Uterus (tissue), 2 donors: ENCODE measurements around the gene ZNF311.

Experiments
- CTCF ChIP-seq, 4 experiments: fragments of 200-600 bp in 2 of 4; fragments of 450-650 bp in 2 of 4; sonication (generic) in 2 of 4; IDR thresholded peaks; one replicate each; pipeline ENCODE4 v1.5.1; 2016 to 2019; ENCODE audit warnings: antibody characterized with exemption in 4 of 4, mild to moderate bottlenecking in 2 of 4, moderate library complexity in 1 of 4
- POLR2A ChIP-seq, 2 donors: fragments of 450-650 bp; IDR thresholded peaks; one replicate each; pipeline ENCODE4 v1.6.1; 2016; ENCODE audit warnings: antibody characterized with exemption in 2 of 2, mild to moderate bottlenecking in 1 of 2, moderate library complexity in 1 of 2

GRCh38 chr6:29016559-29017427, 11.7 kb upstream of the ZNF311 start:
- TF ChIP-seq CTCF (IDR thresholded peaks at IDR 0.05) = peak; percentile 69 to 78 (median 75)
- TF ChIP-seq POLR2A (IDR thresholded peaks at IDR 0.05) = no peak
